Measurements from ENCODE around the gene TPRN.

- TF ChIP-seq POLR2A (IDR thresholded peaks at IDR 0.05) (no peak), CTCF (IDR thresholded peaks at IDR 0.05 in 4 of 5, conservative IDR thresholded peaks at IDR 0.05 in 1 of 5) (no peak)
Observed at GRCh38 chr9:137182836-137183235, 17.7 kb downstream of the TPRN start.
